GM18519 (cell line): ENCODE results near the gene TBL1X.

Experiments used
- ATAC-seq: cut with Tn5 transposase; IDR thresholded peaks from one replicate; pipeline ENCODE4 v1.9.1; 2021; ENCODE audit warnings: mild to moderate bottlenecking, moderate library complexity; ENCODE audit not compliant: unreplicated experiment, low FRiP score

TBL1X gene

GRCh38 chrX:9656277-9656676 is 191.4 kb downstream of the TBL1X start:
- no peak for ATAC-seq

DNA sequence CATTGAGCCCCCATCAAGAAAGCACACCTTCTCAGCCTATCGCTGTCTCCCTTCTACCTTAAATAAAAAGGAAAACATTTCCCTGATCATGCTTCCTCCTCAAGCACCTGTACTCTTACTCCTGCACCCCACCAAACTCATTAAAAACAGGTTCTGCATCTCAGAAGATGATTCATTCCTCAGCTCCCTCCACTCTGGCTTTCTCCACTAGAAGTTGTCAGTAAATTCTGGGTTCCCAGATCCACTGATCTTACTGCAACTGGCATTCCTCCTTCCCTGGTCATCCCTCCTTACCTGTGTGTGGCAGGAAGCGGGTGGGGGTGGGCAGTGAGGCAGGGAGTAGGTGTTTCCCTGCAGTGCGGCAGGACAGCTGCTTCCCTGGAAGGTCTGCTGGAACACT is 192.0 kb downstream of the TBL1X start:
- ATAC-seq = no peak

DNA sequence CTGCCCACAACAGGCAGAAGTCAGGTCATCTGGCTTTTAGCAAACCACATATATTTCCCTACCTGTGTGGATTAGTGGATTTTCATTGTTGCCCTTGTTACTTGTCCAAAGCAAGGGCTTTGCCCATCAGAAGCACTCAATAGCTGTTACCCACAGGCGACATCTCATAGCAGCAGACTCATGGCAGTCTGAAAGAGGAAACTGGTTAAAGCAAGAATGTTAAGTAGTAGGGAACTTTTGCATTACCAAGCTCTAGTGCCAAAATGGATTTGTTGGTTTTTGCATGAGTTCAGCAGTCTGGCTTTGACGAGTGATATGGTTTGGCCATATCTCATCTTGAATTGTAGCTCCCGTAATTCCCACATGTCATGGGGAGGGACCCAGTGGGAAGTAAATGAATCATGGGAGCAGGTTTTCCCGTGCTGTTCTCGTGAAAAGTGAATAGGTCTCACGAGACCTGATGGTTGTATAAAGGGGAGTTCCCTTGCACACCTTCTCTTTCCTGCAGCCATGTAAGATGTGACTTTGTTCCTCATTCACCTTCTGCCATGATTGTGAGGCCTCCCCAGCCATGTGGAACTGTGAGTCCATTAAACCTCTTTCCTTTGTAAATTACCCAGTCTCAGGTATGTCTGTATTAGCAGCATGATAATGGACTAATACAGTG is 192.9 kb downstream of the TBL1X start:
- ATAC-seq = no peak

DNA sequence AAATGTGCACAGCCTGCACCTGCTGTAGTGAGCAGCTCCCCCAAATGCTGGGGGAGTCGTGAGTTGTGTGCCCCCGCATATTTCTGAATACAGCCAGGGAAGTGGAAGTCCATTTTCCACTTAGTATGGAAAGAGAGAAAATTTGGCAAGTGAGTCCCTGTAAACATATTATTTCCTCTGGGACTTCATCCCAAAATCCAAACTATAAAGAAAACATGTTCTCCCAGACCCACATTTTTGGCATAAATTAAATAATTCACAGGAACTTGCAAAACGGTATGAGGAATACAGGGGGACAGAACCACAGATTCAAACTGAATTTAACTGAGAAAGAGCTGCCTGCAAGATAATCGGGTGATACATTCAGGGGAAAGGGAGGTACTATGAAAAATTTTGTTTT is 193.6 kb downstream of the TBL1X start:
- ATAC-seq = no peak

- no peak for ATAC-seq
These were observed 194.8 kb downstream of the TBL1X start for GRCh38 chrX:9659571-9660195.

- no peak for ATAC-seq
These were observed 197.3 kb downstream of the TBL1X start for GRCh38 chrX:9662148-9662547.

DNA sequence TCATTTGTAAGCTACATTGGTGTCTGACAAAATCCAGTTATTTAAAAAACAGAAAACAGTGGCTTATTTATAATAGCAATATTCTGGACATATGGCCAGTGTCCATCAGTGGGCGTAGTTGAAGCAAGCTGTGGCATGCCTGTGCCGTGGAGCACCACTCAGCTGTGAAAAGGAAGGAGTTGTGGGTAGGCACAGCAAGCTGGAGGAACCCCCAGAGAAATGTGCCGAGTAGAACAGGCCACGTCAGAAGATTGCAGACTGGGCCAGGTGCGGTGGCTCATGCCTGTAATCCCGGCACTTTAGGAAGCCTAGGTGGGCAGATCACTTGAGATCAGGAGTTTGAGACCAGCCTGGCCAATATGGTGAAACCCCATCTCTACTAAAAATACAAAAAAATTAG is 198.4 kb downstream of the TBL1X start:
- no peak for ATAC-seq

GRCh38 chrX:9664224-9664623 is 199.4 kb downstream of the TBL1X start:
- ATAC-seq = no peak

DNA sequence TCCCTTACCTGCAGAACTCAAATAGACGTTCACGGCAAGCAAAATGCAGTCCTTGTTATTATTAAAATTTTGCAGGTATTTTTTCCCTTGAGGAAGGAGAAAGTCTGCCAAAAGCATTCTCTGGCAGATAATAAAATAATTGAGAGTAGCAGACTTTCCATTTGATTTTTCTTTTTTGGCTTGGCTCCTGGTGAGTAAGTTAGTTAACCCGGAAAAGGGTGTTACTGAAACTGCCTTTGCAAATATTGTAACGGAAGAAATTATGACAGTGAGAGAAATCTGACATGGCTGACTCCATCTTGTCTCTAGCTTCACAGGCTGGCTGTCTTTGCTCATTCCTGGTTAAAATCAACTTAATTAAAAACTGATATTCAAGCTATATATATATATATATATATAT is 200.3 kb downstream of the TBL1X start:
- no peak for ATAC-seq

GRCh38 chrX:9668537-9668936 is 203.7 kb downstream of the TBL1X start:
- no peak for ATAC-seq

- ATAC-seq = no peak
These were observed 205.4 kb downstream of the TBL1X start for GRCh38 chrX:9670136-9670814.

DNA sequence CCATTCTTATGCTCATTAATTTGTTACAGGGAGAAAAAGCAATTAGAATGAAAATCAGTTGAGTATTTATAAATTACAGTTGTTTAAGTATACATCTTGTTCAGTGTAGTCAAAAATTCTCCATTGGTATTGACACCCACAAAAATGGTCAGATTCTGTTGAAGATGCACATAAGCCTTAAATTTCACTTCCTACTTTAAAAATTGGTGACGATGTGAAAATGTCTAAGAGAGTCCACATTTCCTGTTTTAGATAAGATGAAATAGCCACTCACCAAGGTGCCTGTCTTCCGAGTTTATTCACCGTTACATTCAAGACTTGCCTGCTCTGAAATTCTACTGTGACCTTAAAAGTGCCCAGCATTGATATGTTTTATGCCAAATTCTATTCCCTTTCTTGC is 207.1 kb downstream of the TBL1X start:
- ATAC-seq = peak; percentile 67

DNA sequence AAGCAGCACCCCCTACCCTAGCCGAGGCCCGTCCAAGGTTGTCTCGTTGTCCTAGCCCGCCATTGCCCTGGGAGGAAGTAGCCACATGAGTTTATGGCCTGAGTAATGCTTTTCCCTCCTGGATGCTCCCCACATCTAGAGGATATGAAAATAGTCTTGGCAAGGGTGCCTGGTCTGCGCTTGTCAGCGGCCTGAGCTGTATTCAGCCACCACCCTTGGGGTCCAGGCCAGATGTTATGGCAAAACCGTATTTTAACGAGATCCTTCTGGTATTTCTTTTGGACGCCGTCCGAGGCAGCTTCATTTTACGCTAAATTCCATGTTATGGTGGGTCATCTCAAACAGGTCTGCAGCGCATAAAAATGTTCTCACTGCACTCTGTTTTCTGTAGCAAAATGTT is 211.4 kb downstream of the TBL1X start:
- no peak for ATAC-seq

DNA sequence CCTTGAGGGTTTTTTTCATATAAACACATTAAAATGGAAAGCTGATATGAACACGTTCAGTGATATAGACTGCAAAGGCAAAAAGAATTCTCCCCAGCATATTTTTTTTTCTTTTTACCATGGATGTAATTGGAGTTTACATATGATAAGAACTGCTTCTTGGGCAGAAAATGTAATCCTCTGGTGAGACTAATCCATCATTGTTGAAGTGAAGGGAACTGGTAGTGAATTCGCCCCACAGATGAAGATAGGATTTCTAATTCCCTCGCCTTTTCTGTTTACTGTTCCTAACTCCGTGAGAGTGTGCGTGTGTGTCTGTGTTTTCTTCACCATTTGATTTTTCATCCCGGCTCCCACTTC is 211.9 kb downstream of the TBL1X start:
- ATAC-seq = no peak

DNA sequence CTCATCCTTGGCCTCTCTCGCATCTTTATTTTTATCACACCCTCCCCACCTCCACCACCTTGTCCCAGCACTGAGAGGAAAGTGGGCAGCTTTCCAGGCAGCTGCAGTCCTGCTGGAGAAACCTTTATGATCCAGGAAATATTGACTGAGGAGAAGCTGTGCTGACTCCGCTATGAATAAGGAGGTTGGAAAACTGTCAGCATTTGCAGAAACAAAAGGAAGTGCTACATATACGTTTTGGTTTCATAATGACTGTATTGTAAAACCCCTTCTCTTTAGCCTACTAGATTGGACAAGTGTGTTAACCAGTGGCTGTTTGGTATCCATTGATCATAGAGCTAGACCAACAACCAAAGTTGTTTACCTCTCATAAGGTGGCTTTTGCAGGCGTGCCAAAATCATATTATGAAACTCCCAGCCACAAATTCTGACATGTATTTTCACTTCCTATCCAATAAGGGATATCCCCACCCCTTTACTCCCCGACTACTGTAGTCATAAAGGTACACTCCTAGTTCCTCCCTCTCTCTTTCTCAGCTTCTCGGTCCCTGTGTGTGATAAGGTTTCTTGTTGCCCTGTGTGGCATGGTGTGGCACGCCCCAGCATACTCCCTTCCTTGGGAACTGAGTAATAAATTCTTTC is 212.4 kb downstream of the TBL1X start:
- ATAC-seq = peak; percentile 99

DNA sequence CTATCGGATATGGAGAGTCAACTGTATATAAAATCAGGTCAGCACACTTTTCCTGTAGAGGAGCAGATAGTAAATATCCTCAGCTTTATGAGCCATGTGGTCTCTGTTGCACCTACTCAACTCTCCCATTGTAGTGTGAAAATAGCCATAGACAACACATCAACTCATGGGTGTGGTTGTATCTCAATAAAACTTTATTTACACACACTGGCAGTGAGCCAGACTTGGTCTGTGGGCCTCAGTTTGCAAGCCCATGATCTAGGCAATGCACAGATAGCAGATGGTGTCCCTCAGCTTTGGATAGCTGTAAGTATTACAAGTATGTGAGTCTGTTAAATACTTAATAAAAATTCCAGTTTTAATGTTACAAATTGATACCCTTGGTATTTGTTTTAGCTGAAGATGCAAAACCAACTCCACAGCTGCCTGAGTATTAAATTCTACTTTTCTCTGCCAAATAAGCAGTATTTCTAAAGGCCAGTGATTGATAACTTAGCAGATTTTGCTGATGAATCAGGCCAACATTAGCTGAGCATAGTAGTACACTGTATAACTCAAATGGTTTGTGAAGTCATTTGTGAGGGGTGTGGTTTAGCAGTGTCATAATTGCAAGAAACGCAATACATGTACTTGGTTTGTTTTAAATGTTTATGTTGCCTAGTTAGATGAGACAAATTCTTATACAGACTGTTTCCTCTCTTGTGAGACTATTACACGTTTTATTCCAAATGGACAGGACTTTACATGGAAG is 213.5 kb downstream of the TBL1X start:
- ATAC-seq = no peak

DNA sequence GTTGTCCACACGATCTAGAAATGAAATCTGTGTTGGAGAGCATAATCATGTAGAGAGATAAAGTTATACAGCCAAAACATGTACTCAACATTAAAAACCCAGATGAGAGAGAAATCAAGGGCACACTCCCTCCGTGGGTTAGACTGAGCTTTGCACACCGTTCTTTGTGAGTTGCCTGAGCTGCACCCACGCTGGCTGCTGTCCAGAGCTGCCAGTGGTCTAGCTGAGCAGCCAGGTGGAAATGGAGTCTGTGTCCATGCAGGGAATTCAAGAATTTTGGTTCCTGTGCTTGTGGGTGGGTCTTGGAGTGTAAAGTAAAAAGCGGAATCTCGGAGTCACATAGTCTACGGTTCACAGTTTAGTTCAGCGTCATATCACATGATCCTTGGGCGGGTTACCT is 216.2 kb downstream of the TBL1X start:
- ATAC-seq = no peak

DNA sequence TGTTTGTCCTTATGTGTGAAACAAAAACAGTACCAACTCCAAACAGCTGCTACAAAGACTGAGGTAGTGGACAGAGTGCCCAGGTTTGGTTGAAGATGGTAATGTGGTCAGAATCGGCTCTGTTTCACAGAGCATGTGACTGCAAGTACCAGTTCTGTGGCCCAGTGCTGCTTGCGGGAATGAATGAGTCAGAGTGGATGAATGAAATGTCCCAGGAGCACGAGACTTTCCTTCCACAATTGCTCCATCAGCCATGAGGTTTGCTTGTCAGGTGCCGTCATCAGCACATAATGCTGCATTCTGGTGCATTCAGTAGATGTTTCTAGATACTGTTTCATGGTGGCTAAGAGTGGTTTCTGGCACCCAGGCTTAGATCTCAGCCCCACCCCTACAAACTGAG is 216.6 kb downstream of the TBL1X start:
- ATAC-seq = no peak

GRCh38 chrX:9682456-9682855 is 217.6 kb downstream of the TBL1X start:
- ATAC-seq = no peak

GRCh38 chrX:9682861-9683260 is 218.0 kb downstream of the TBL1X start:
- no peak for ATAC-seq

GRCh38 chrX:9683350-9683749 is 218.5 kb downstream of the TBL1X start:
- ATAC-seq = no peak
